Retinal pigment epithelial cell (primary cell): ENCODE results near the gene INHBE.

ENCODE experiments used
- DNase-seq: peaks from one replicate; pipeline ENCODE4 v3.0.0-alpha.2; 2010; ENCODE audit warnings: low read depth
- H3K4me3 ChIP-seq: 2 replicates; pipeline ENCODE4 v1.5.1; 2011; ENCODE audit warnings: mild to moderate bottlenecking, low read length, control low read depth, moderate library complexity
- CTCF ChIP-seq: conservative IDR thresholded peaks from 2 replicates; pipeline ENCODE4 v1.5.1; 2011; ENCODE audit warnings: low read depth, low read length, control low read depth, inconsistent platforms

Gene INHBE

GRCh38 chr12:57472391-57472790, 17.3 kb downstream of the INHBE start:
- no peak for TF ChIP-seq CTCF
- H3K4me3 ChIP-seq: no peak overlapping the region
- DNase-seq: no peak

- TF ChIP-seq CTCF: no peak
- DNase-seq: no peak
- no peak overlapping the region for H3K4me3 ChIP-seq
These were observed 18.3 kb downstream of the INHBE start for GRCh38 chr12:57473392-57473791.

GRCh38 chr12:57473886-57474285, 18.8 kb downstream of the INHBE start:
- H3K4me3 ChIP-seq: no peak overlapping the region
- no peak for TF ChIP-seq CTCF
- DNase-seq: no peak

- TF ChIP-seq CTCF: no peak
- no peak overlapping the region for H3K4me3 ChIP-seq
- DNase-seq: no peak
These were observed 19.3 kb downstream of the INHBE start for GRCh38 chr12:57474430-57474829.

- TF ChIP-seq CTCF: no peak
- H3K4me3 ChIP-seq: no peak overlapping the region
- no peak for DNase-seq
These were observed 19.8 kb downstream of the INHBE start for GRCh38 chr12:57474862-57475261.

- H3K4me3 ChIP-seq: peak overlapping the region; percentile 36
- no peak for TF ChIP-seq CTCF
- DNase-seq: peak; percentile 40
These were observed 20.4 kb downstream of the INHBE start for GRCh38 chr12:57475271-57476161.

GRCh38 chr12:57476162-57476992, 21.3 kb downstream of the INHBE start:
- no peak for DNase-seq
- H3K4me3 ChIP-seq: peak overlapping the region; percentile 25
- peak; percentile 40 for TF ChIP-seq CTCF
